Measurements from ENCODE around the gene COMMD10. TPM values are rescaled to one million over a fixed set of nuclear protein-coding genes. Genes with fewer than 3 reads are reported as not detected.

Gene COMMD10
- total RNA-seq, 1 donor from 2014 or later, result 31.6 TPM

GRCh38 chr5:116276952-116277351, 192.1 kb downstream of the COMMD10 start:
- Mint-ChIP-seq H3K36me3 (ENCODE audit: insufficient read depth) (peaks cover 2% of the 10 kb centered on the region), H3K27ac (no peak overlapping the region), H3K4me3 (ENCODE audit: low read depth) (no peak overlapping the region), H3K27me3 (no peaks in the 10 kb centered on the region), H3K9me3 (ENCODE audit: low read depth) (peaks cover 4% of the 10 kb centered on the region), H3K4me1 (ENCODE audit: low read depth) (no peaks in the 10 kb centered on the region)
- TF ChIP-seq, protein P1, sequence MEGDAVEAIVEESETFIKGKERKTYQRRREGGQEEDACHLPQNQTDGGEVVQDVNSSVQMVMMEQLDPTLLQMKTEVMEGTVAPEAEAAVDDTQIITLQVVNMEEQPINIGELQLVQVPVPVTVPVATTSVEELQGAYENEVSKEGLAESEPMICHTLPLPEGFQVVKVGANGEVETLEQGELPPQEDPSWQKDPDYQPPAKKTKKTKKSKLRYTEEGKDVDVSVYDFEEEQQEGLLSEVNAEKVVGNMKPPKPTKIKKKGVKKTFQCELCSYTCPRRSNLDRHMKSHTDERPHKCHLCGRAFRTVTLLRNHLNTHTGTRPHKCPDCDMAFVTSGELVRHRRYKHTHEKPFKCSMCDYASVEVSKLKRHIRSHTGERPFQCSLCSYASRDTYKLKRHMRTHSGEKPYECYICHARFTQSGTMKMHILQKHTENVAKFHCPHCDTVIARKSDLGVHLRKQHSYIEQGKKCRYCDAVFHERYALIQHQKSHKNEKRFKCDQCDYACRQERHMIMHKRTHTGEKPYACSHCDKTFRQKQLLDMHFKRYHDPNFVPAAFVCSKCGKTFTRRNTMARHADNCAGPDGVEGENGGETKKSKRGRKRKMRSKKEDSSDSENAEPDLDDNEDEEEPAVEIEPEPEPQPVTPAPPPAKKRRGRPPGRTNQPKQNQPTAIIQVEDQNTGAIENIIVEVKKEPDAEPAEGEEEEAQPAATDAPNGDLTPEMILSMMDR (IDR thresholded peaks at IDR 0.05; ENCODE audit: unreplicated experiment), result no peak
- DNase-seq (ENCODE audit: low spot score, unreplicated experiment), result no peak

DNA sequence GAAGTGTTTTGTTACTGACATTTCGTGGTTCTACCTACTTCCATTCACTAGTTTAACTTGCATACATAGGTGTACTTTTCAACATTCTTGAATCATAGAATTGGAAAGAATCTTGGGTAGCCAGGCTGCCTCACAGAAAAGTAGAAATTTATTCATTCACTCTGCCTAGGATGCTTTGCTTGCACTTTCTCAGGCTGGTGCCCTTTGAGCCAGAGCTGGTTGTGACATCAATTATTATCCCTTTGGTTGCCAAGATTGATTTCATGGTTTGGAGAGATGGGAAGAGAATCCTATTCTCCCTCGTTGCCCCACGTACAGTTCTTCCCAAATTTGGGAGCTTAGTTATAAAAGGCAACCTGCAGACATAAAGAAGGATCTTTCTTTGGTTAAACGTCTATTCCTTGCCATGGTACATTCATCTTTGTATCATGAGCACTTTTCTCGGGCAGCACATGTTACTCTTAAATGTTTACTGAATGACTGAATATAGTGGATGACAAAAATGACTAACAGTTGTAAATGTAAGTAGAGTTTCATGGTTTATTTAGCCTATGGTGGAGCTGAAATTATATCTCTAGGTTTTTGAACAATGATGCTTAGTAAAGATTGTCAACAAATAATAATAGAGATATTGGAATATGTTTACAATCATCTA, 195.5 kb downstream of the COMMD10 start:
- H3K4me1 Mint-ChIP-seq (ENCODE audit: low read depth), result no peaks in the 10 kb centered on the region
- DNase-seq (ENCODE audit: low spot score, unreplicated experiment), result no peak
- no peak overlapping the region for H3K27ac Mint-ChIP-seq
- H3K36me3 Mint-ChIP-seq (ENCODE audit: insufficient read depth), result peaks cover 2% of the 10 kb centered on the region
- TF ChIP-seq, protein P1 (IDR thresholded peaks at IDR 0.05; ENCODE audit: unreplicated experiment), result no peak
- H3K9me3 Mint-ChIP-seq (ENCODE audit: low read depth), result peaks cover 4% of the 10 kb centered on the region
- no peaks in the 10 kb centered on the region for H3K27me3 Mint-ChIP-seq
- no peak overlapping the region for H3K4me3 Mint-ChIP-seq (ENCODE audit: low read depth)

- peaks cover 4% of the 10 kb centered on the region for H3K9me3 Mint-ChIP-seq (ENCODE audit: low read depth)
- no peak overlapping the region for H3K27ac Mint-ChIP-seq
- no peaks in the 10 kb centered on the region for H3K36me3 Mint-ChIP-seq (ENCODE audit: insufficient read depth)
- TF ChIP-seq, protein P1 (IDR thresholded peaks at IDR 0.05; ENCODE audit: unreplicated experiment), result no peak
- no peak overlapping the region for H3K4me3 Mint-ChIP-seq (ENCODE audit: low read depth)
- H3K4me1 Mint-ChIP-seq (ENCODE audit: low read depth), result no peaks in the 10 kb centered on the region
- DNase-seq (ENCODE audit: low spot score, unreplicated experiment), result no peak
- H3K27me3 Mint-ChIP-seq, result no peaks in the 10 kb centered on the region
Measured at GRCh38 chr5:116281309-116281708, 196.5 kb downstream of the COMMD10 start.

DNA sequence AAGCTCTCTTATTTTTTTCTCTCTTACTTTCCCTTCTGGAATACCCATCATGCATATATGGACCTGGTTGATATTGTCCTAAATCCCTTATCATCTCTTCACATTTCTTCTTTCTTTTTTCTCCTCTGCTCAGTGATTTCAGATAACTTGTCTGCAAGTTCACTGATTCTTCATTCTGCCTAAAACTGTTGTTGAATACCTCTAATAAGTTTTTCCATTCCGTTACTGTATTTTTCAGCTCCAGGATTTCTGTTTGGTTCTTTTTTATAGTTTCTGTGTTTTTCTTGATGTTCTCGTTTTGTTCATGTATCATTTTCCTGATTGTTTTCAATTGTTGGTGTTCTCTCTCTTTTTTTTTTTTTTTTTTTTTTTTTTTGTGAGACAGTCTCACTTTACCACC, 203.7 kb downstream of the COMMD10 start:
- Mint-ChIP-seq H3K27me3 (no peaks in the 10 kb centered on the region), H3K4me3 (ENCODE audit: low read depth) (no peak overlapping the region), H3K4me1 (ENCODE audit: low read depth) (peaks cover 2% of the 10 kb centered on the region), H3K9me3 (ENCODE audit: low read depth) (peaks cover 11% of the 10 kb centered on the region), H3K27ac (no peak overlapping the region), H3K36me3 (ENCODE audit: insufficient read depth) (peaks cover 5% of the 10 kb centered on the region)
- no peak for DNase-seq (ENCODE audit: low spot score, unreplicated experiment)
- TF ChIP-seq, protein P1 (IDR thresholded peaks at IDR 0.05; ENCODE audit: unreplicated experiment), result no peak

DNA sequence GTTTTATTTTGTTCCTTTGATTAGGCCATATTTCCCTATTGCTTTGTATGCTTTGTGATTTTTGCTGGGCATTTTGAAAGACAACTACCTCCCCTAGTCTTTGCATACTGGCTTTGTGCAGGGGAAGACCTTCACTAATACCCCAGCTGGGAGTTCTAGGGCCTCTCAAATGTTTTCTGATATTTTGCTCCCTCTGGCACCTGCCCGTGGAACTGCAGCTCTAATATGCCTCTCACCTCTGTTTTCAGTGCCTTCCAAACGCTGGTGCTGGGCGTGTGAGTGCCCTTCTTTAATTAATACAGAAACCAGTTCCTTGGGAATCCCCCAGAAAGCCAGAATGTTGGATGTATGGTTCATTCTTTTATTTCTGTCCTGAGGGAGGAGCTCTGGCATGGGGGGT, 204.5 kb downstream of the COMMD10 start:
- no peak for DNase-seq (ENCODE audit: low spot score, unreplicated experiment)
- TF ChIP-seq, protein P1 (IDR thresholded peaks at IDR 0.05; ENCODE audit: unreplicated experiment), result no peak
- Mint-ChIP-seq H3K27me3 (no peaks in the 10 kb centered on the region), H3K4me1 (ENCODE audit: low read depth) (peaks cover 2% of the 10 kb centered on the region), H3K4me3 (ENCODE audit: low read depth) (no peak overlapping the region), H3K9me3 (ENCODE audit: low read depth) (peaks cover 11% of the 10 kb centered on the region), H3K27ac (no peak overlapping the region), H3K36me3 (ENCODE audit: insufficient read depth) (peaks cover 5% of the 10 kb centered on the region)
